Upper lobe of left lung (tissue), 4 donors: ENCODE results near the gene TMEM81.

Source experiments
- EP300 ChIP-seq, 4 donors: sonication (generic); formaldehyde crosslinking; IDR thresholded peaks; one replicate each; pipeline ENCODE4 v1.5.1; 2017; ENCODE audit warnings: antibody characterized with exemption in 4 of 4, control low read depth in 2 of 4
- POLR2A ChIP-seq, 4 donors: fragments of 450-650 bp; IDR thresholded peaks; one replicate each; pipeline ENCODE4 v1.5.1; 2016 to 2017; ENCODE audit warnings: antibody characterized with exemption in 4 of 4, mild to moderate bottlenecking in 2 of 4
- POLR2AphosphoS5 ChIP-seq, 2 donors: sonication (generic); formaldehyde crosslinking; IDR thresholded peaks; one replicate each; pipeline ENCODE4 v1.5.1; 2017; ENCODE audit warnings: antibody characterized with exemption in 2 of 2
- TF ChIP-seq, protein P1 (sequence below), 6 experiments: fragments of 450-650 bp in 4 of 6; fragments of 200-600 bp in 2 of 6; sonication (generic) in 2 of 6; IDR thresholded peaks; one replicate each; pipeline ENCODE4 v1.5.1; 2016 to 2019; ENCODE audit warnings: antibody characterized with exemption in 6 of 6

DNA sequence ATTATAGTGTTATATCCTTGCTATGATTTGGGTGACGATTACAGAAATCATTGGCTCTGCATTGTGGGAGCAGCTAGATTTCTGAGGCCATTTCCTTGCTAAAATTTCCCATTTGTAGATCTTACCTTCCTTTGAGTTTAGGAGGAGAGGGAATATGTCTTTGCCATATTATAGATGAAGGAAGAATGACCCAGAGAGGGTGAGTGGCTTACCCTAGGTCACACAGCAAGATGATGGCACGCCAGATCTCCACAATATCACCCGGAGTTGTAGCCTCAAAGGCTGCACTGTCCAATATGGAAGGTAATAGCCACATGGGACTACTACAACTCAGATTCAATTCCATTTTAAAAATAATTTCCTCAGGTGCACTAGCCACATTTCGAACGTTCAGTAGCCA lies 31.0 kb downstream of the TMEM81 start:
- TF ChIP-seq, protein P1, sequence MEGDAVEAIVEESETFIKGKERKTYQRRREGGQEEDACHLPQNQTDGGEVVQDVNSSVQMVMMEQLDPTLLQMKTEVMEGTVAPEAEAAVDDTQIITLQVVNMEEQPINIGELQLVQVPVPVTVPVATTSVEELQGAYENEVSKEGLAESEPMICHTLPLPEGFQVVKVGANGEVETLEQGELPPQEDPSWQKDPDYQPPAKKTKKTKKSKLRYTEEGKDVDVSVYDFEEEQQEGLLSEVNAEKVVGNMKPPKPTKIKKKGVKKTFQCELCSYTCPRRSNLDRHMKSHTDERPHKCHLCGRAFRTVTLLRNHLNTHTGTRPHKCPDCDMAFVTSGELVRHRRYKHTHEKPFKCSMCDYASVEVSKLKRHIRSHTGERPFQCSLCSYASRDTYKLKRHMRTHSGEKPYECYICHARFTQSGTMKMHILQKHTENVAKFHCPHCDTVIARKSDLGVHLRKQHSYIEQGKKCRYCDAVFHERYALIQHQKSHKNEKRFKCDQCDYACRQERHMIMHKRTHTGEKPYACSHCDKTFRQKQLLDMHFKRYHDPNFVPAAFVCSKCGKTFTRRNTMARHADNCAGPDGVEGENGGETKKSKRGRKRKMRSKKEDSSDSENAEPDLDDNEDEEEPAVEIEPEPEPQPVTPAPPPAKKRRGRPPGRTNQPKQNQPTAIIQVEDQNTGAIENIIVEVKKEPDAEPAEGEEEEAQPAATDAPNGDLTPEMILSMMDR (IDR thresholded peaks at IDR 0.05) = no peak
- no peak for TF ChIP-seq POLR2A (IDR thresholded peaks at IDR 0.05)
- TF ChIP-seq POLR2AphosphoS5 (IDR thresholded peaks at IDR 0.05) = no peak
- no peak for TF ChIP-seq EP300 (IDR thresholded peaks at IDR 0.05)
